Gastroesophageal sphincter (tissue), 4 donors: ENCODE measurements around the gene IL25. TPM values are rescaled to one million over a fixed set of nuclear protein-coding genes. Genes with fewer than 3 reads are reported as not detected.

ENCODE experiments used
- ATAC-seq: fragments of 150-250 bp; one replicate; pipeline ENCODE4 v1.9.1; 2016; ENCODE audit warnings: mild to moderate bottlenecking, moderate library complexity
- H3K27ac ChIP-seq, 4 donors: fragments of 200-600 bp; sonication (generic) in 3 of 4; 1 replicate in 3 of 4; 2 replicates in 1 of 4; pipeline ENCODE4 v1.5.1; 2016 to 2019
- H3K27me3 ChIP-seq: fragments of 200-600 bp; sonication (generic); one replicate; pipeline ENCODE4 v1.5.1; 2019
- H3K36me3 ChIP-seq, 2 donors: fragments of 200-600 bp; sonication (generic); one replicate each; pipeline ENCODE4 v1.5.1; 2019; ENCODE audit warnings: control low read depth in 1 of 2
- H3K4me1 ChIP-seq, 3 donors: fragments of 200-600 bp; sonication (generic); 1 replicate in 2 of 3; 2 replicates in 1 of 3; pipeline ENCODE4 v1.5.1; 2016 to 2019; ENCODE audit warnings: control low read depth in 2 of 3
- H3K4me3 ChIP-seq, 2 donors: fragments of 200-600 bp; sonication (generic); one replicate each; pipeline ENCODE4 v1.5.1; 2019; ENCODE audit warnings: mild to moderate bottlenecking in 1 of 2, moderate library complexity in 1 of 2
- H3K9me3 ChIP-seq, 3 donors: fragments of 200-600 bp; sonication (generic); one replicate each; pipeline ENCODE4 v1.5.1; 2017 to 2019; ENCODE audit warnings: control low read depth in 2 of 3
- CTCF ChIP-seq, 4 experiments: fragments of 200-600 bp in 2 of 4; fragments of 450-650 bp in 2 of 4; sonication (generic) in 1 of 4; IDR thresholded peaks; one replicate each; pipeline ENCODE4 v1.5.1; 2017 to 2019; ENCODE audit warnings: antibody characterized with exemption in 4 of 4, mild to moderate bottlenecking in 2 of 4, moderate library complexity in 2 of 4
- EP300 ChIP-seq: sonication (generic); formaldehyde crosslinking; IDR thresholded peaks from one replicate; pipeline ENCODE4 v1.6.1; 2017; ENCODE audit warnings: antibody characterized with exemption, mild to moderate bottlenecking
- POLR2A ChIP-seq, 2 donors: fragments of 450-650 bp; IDR thresholded peaks; one replicate each; pipeline ENCODE4 v1.6.1; 2017; ENCODE audit warnings: antibody characterized with exemption in 2 of 2, mild to moderate bottlenecking in 2 of 2, moderate library complexity in 1 of 2
- POLR2AphosphoS5 ChIP-seq: sonication (generic); formaldehyde crosslinking; IDR thresholded peaks from one replicate; pipeline ENCODE4 v1.6.1; 2017; ENCODE audit warnings: antibody characterized with exemption
- WGBS, 2 donors: methylation state at CpG; one replicate each; pipeline ENCODE4 v1.1.5; 2018; ENCODE audit warnings: low coverage in 1 of 2; 5-methylcytosine and 5-hydroxymethylcytosine counted together
- total RNA-seq, 4 donors: library from RNA; depleted of rRNA; stranded (reverse); fragments of >200 nt; gene quantifications; one replicate each; pipeline ENCODE4 v1.1.0, GENCODE V29; 2016

Gene IL25
- total RNA-seq, 4 donors from 2014 or later, result not detected

DNA sequence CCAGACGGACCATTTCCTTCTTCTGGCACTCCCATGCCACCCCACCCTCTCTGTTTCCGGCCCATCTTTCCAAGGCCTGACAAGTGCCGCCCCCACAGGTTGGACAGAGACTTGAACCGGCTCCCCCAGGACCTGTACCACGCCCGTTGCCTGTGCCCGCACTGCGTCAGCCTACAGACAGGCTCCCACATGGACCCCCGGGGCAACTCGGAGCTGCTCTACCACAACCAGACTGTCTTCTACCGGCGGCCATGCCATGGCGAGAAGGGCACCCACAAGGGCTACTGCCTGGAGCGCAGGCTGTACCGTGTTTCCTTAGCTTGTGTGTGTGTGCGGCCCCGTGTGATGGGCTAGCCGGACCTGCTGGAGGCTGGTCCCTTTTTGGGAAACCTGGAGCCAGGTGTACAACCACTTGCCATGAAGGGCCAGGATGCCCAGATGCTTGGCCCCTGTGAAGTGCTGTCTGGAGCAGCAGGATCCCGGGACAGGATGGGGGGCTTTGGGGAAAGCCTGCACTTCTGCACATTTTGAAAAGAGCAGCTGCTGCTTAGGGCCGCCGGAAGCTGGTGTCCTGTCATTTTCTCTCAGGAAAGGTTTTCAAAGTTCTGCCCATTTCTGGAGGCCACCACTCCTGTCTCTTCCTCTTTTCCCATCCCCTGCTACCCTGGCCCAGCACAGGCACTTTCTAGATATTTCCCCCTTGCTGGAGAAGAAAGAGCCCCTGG lies 3.1 kb downstream of the IL25 start:
- Histone ChIP-seq H3K27me3 (peaks cover 18% of the 10 kb centered on the region), H3K36me3 (no peaks in the 10 kb centered on the region), H3K9me3 (no peaks in the 10 kb centered on the region), H3K27ac (peak overlapping the region in 2 of 4 donors; percentile 35 to 68), H3K4me1 (peaks cover 0 to 8% (median 3%) of the 10 kb centered on the region in 3 donors), H3K4me3 (no peak overlapping the region)
- ATAC-seq, result no peak
- WGBS, 2 donors, result 60 to 91% methylated on average over 3 to 8 of the region's 21 CpGs
- TF ChIP-seq EP300 (no peak), CTCF (IDR thresholded peaks at IDR 0.05) (no peak), POLR2AphosphoS5 (no peak)

DNA sequence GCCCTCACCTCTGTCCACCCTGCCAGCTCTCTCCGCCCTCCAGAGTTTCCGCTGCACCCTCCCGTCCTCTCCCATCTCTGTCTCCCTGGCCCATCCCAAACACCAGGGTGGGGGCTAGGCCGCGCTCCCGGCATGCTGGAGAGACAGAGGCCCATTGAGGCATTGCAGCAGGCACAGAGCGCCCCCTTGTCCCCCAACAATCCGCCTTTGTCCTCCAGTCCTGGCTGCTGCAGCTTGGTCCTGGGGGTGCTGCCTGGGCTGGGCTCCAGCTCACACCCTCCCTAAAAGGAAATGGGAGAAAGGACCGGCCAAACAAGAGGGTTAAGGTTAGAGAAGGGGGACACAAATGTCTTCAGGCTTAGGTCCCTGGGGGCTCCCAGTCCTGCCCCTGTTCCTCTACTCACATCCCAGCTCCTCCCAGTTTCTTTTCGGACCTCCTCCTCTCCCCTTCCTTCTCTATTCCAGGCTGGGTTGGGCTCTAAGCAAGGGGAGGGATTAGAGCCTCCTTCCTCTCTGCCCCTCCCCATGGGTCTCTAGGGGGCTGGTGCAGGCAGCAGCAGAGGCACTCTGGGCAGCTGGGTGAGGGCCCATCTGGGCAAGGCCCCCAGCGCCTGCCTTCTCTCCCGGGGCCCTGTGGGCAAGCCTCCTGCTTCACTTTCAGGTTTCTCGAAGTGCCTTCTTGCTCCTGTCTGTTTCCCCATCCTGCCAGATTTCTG lies 4.0 kb downstream of the IL25 start, which contains the start of gene CMTM5:
CMTM5 (plus strand) TSS at position 565 of the 716 bp plus-strand sequence. CDS start 206 bp downstream, outside the sequence.
- H3K4me1 ChIP-seq, result peaks cover 0 to 8% (median 3%) of the 10 kb centered on the region in 3 donors
- H3K36me3 ChIP-seq, result no peaks in the 10 kb centered on the region
- peaks cover 21% of the 10 kb centered on the region for H3K27me3 ChIP-seq
- WGBS, 2 donors, result 31 to 50% methylated on average over 2 to 12 of the region's 13 CpGs
- peak within 1 kb of the TSS in 3 of 4 donors; percentile 31 to 68 (median 35) for H3K27ac ChIP-seq
- TF ChIP-seq CTCF (IDR thresholded peaks at IDR 0.05) (no peak), EP300 (no peak), POLR2A (IDR thresholded peaks at IDR 0.05) (no peak), POLR2AphosphoS5 (no peak)
- H3K4me3 ChIP-seq, result peak within 1 kb of the TSS in 1 of 2 donors; percentile 32
- no peaks in the 10 kb centered on the region for H3K9me3 ChIP-seq
- peak; percentile 57 for ATAC-seq

DNA sequence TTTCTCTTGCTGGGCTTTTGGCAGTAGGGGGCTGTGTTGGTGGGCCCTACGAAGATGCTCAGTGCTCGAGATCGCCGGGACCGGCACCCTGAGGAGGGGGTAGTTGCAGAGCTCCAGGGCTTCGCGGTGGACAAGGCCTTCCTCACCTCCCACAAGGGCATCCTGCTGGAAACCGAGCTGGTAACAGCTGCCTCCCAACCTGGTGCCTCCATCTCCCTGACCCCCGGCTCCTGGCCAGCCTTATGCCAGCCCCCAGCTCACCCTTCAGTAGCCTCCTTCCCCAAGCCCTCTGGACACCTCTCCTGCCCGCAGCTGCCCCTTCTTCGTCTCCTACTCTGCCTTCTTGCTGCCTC lies 4.6 kb downstream of the IL25 start:
- ATAC-seq, result no peak

GRCh38 chr14:23377573-23378563 lies 5.3 kb downstream of the IL25 start:
- Histone ChIP-seq H3K27ac (peak overlapping the region in 3 of 4 donors; percentile 19 to 68 (median 31)), H3K27me3 (peaks cover 21% of the 10 kb centered on the region), H3K9me3 (no peaks in the 10 kb centered on the region), H3K36me3 (no peaks in the 10 kb centered on the region), H3K4me3 (peak overlapping the region in 1 of 2 donors; percentile 32), H3K4me1 (peaks cover 0 to 8% (median 3%) of the 10 kb centered on the region in 3 donors)
- TF ChIP-seq POLR2A (IDR thresholded peaks at IDR 0.05) (no peak), POLR2AphosphoS5 (no peak), CTCF (IDR thresholded peaks at IDR 0.05) (no peak), EP300 (no peak)
- ATAC-seq, result no peak
- 94 to 96% methylated on average over 7 of the region's 14 CpGs for WGBS, 2 donors

More for the DNA sequence above, 4.6 kb downstream of the IL25 start:
- Histone ChIP-seq H3K4me3 (peak overlapping the region in 1 of 2 donors; percentile 32), H3K36me3 (no peaks in the 10 kb centered on the region), H3K9me3 (no peaks in the 10 kb centered on the region), H3K27ac (peak overlapping the region in 3 of 4 donors; percentile 19 to 68 (median 31)), H3K27me3 (peaks cover 21% of the 10 kb centered on the region), H3K4me1 (peaks cover 0 to 8% (median 3%) of the 10 kb centered on the region in 3 donors)
- TF ChIP-seq POLR2AphosphoS5 (no peak), POLR2A (IDR thresholded peaks at IDR 0.05) (no peak), CTCF (IDR thresholded peaks at IDR 0.05) (no peak), EP300 (no peak)
- no CpG with 5 or more reads among the region's 11 CpGs for WGBS, 2 donors
